Prostate gland (tissue), 2 donors: ENCODE measurements around the gene CUL4A.
"Not testable (repeated sequence)": the region's sequence is repeated elsewhere in the genome, so short reads cannot be mapped to it uniquely, and the experiment has no call there.

Experiments
- POLR2A ChIP-seq: fragments of 450-650 bp; IDR thresholded peaks from one replicate; pipeline ENCODE4 v1.6.1; 2016; ENCODE audit warnings: antibody characterized with exemption, mild to moderate bottlenecking
- POLR2AphosphoS5 ChIP-seq: sonication (generic); formaldehyde crosslinking; IDR thresholded peaks from one replicate; pipeline ENCODE4 v1.6.1; 2017; ENCODE audit warnings: antibody characterized with exemption
- TF ChIP-seq, protein P1 (sequence below), 4 experiments: fragments of 200-600 bp in 2 of 4; fragments of 450-650 bp in 2 of 4; sonication (generic) in 2 of 4; IDR thresholded peaks; 1 replicate in 3 of 4; 2 replicates in 1 of 4; pipeline ENCODE4 v1.5.1; 2016 to 2019; ENCODE audit warnings: antibody characterized with exemption in 4 of 4, mild to moderate bottlenecking in 2 of 4, moderate library complexity in 2 of 4

DNA sequence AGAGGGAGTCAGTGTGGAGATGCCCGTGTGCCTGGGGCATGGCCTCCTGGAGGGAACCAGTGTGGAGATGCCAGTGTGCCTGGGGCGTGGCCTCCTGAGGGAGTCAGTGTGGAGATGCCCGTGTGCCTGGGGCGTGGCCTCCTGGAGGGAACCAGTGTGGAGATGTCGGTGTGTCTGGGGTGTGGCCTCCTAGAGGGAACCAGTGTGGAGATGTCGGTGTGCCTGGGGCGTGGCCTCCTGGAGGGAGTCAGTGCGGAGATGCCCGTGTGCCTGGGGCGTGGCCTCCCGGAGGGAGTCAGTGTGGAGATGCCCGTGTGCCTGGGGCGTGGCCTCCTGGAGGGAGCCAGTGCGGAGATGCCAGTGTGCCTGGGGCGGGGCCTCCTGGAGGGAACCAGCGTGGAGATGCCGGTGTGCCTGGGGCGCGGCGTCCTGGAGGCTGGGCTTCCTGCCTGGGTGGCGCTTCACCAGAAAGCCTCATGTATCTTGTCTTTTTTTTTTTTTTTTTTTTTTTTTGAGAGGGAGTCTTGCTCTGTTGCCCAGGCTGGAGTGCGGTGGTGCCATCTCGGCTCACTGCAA is 105.6 kb downstream of the CUL4A start:
- TF ChIP-seq, protein P1, sequence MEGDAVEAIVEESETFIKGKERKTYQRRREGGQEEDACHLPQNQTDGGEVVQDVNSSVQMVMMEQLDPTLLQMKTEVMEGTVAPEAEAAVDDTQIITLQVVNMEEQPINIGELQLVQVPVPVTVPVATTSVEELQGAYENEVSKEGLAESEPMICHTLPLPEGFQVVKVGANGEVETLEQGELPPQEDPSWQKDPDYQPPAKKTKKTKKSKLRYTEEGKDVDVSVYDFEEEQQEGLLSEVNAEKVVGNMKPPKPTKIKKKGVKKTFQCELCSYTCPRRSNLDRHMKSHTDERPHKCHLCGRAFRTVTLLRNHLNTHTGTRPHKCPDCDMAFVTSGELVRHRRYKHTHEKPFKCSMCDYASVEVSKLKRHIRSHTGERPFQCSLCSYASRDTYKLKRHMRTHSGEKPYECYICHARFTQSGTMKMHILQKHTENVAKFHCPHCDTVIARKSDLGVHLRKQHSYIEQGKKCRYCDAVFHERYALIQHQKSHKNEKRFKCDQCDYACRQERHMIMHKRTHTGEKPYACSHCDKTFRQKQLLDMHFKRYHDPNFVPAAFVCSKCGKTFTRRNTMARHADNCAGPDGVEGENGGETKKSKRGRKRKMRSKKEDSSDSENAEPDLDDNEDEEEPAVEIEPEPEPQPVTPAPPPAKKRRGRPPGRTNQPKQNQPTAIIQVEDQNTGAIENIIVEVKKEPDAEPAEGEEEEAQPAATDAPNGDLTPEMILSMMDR (IDR thresholded peaks at IDR 0.05), result not testable (repeated sequence)
- not testable (repeated sequence) for TF ChIP-seq POLR2A, POLR2AphosphoS5
